Muscle of leg (tissue), 11 donors: Measurements from ENCODE around the gene TOGARAM1. TPM values are rescaled to one million over a fixed set of nuclear protein-coding genes. Genes with fewer than 3 reads are reported as not detected.

Source experiments
- DNase-seq: peaks from one replicate; pipeline ENCODE4 v3.0.0; 2013
- H3K27ac ChIP-seq: one replicate; pipeline ENCODE4 v1.5.1; 2013; ENCODE audit warnings: mild to moderate bottlenecking, low read length, control low read depth
- H3K27me3 ChIP-seq: one replicate; pipeline ENCODE4 v1.6.1; 2013; ENCODE audit warnings: low read length; ENCODE audit not compliant: control insufficient read depth, insufficient read depth
- H3K36me3 ChIP-seq: one replicate; pipeline ENCODE4 v1.6.1; 2013; ENCODE audit warnings: low read length; ENCODE audit not compliant: control insufficient read depth, insufficient read depth
- H3K4me1 ChIP-seq: one replicate; pipeline ENCODE4 v1.6.1; 2013; ENCODE audit warnings: low read length; ENCODE audit not compliant: control insufficient read depth, insufficient read depth
- H3K4me3 ChIP-seq: one replicate; pipeline ENCODE4 v1.5.1; 2013; ENCODE audit warnings: low read length, control low read depth
- H3K9me3 ChIP-seq: replicated peaks from 2 replicates; pipeline ENCODE4 v1.6.1; 2013; ENCODE audit warnings: low read depth, low read length; ENCODE audit not compliant: control insufficient read depth
- WGBS: methylation state at CpG from one replicate; pipeline ENCODE4 v1.1.5; 2013; ENCODE audit warnings: missing lambda C conversion rate; ENCODE audit not compliant: insufficient coverage; 5-methylcytosine and 5-hydroxymethylcytosine counted together
- polyA plus RNA-seq, 8 donors: library from polyadenylated mRNA; unstranded; fragments of 120-200 nt; gene quantifications; one replicate each; pipeline versions ENCODE4 v1.2.1 to v1.2.3, GENCODE V29; 2013; ENCODE audit warnings: inconsistent platforms in 1 of 8, low replicate concordance in 1 of 8; ENCODE audit not compliant: insufficient read length in 8 of 8, insufficient read depth in 1 of 8
- total RNA-seq: library from RNA; stranded (reverse); fragments of 120-200 nt; gene quantifications from one replicate; pipeline ENCODE4 v1.2.4, GENCODE V29; 2013

TOGARAM1 gene
- total and polyA plus RNA-seq, 9 donors, result 20.5 to 29.9 (median 22.1) TPM

DNA sequence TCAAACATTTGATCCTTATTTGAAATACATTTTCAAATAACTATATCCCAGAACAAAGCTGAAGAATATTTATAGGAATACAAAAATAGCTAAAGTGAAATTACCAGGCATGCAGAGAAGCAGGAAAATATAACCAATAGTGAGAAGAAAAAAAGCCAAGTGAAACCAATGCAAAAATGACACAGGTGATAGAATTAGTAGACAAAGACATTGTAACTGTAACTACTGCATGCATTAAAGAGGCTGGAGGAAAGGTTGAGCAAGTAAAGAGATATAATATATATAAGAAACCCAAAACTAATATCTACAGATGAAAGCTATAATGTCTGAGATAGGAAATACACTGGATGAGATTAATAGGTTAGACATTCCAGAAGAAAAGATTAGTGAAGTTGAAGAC is 72.7 kb downstream of the TOGARAM1 start:
- H3K27me3 ChIP-seq, result no peaks in the 10 kb centered on the region
- H3K36me3 ChIP-seq, result peaks cover 41% of the 10 kb centered on the region
- H3K9me3 ChIP-seq, result peaks cover 8% of the 10 kb centered on the region
- DNase-seq, result no peak
- H3K4me3 ChIP-seq, result no peak overlapping the region
- H3K27ac ChIP-seq, result no peak overlapping the region
- H3K4me1 ChIP-seq, result no peaks in the 10 kb centered on the region

DNA sequence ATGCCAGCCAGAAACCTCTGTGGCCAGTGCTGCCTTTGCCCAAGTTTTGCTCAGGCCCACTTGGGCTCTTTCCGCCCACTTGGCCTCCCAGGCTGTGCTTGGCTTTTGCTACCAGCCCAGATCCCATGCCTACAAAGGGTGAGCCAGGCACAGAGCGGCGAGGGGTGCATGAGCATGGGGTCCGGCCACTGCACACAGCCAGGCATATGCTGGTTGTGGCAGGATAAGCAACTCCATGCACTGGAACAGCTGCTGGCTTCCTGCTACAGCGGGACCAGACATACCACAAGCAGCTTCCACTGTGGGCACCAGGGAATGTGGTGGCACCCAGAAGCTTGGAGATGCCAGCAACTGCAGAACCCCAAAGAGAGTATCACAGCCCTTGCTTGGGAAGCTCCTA is 76.3 kb downstream of the TOGARAM1 start:
- 91% methylated on average over 5 of the region's 5 CpGs for WGBS
- no peaks in the 10 kb centered on the region for H3K27me3 ChIP-seq
- H3K36me3 ChIP-seq, result peaks cover 32% of the 10 kb centered on the region
- H3K9me3 ChIP-seq, result peaks cover 8% of the 10 kb centered on the region
- no peaks in the 10 kb centered on the region for H3K4me1 ChIP-seq
- no peak overlapping the region for H3K4me3 ChIP-seq
- no peak for DNase-seq
- no peak overlapping the region for H3K27ac ChIP-seq

DNA sequence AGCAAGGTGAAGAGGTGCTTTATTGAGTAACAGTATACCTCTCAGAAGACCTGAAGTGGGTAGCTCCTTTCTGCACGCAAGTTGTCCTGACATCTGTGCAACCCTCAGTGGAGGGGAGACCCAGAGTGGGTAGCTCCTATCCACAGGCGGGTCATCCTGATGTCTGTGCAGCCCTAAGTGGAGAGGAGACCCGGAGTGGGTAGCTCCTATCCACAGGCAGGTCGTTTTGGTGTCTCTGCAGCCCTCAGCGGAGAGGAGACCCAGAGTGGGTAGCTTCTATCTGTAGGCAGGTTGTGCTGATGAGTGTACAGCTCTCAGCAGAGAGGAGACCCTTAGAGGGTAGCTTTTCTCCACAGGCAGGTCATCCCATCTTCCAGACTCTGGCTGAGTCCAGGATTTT is 76.9 kb downstream of the TOGARAM1 start:
- Histone ChIP-seq H3K9me3 (peaks cover 8% of the 10 kb centered on the region), H3K27me3 (no peaks in the 10 kb centered on the region), H3K36me3 (peaks cover 32% of the 10 kb centered on the region), H3K27ac (no peak overlapping the region), H3K4me3 (no peak overlapping the region), H3K4me1 (no peaks in the 10 kb centered on the region)
- 91% methylated on average over 4 of the region's 5 CpGs for WGBS
- DNase-seq, result no peak

DNA sequence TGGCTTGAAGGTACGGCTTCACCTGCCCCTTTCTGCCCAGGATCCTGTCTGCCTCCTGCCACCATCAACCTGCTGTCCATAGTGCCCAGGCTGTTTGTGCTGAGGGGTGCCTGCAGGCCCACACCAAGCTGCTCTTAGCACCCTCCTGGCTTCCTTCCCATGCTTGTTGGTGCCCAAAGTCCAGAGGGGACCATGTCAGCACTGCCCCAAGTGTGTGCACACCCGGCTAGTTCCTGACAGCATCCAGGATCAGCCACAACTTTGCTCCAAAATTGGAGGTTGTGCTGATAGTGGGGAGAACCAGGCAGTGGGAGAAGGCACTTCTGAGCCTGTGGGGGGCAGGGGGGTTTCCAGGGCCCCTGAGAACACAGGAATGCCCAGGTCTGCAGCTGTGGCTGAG is 77.4 kb downstream of the TOGARAM1 start:
- no peak overlapping the region for H3K4me3 ChIP-seq

DNA sequence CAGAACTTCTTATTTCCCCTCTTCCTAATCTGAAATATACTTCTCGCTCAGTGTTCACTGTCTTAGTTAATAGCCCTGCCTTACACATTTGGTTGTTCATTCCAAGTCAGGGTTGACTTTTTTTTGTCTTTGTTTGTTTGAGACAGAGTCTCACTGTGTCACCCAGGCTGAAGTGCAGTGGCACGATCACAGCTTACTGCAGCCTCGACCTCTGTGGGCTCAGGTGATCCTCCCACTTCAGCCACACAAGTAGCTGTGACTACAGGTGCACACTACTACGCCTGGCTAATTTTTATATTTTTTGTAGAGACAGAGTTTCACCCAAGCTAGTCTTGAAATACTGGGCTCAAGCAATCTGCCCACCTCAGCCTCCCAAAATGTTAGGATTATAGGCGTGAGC is 79.7 kb downstream of the TOGARAM1 start:
- H3K36me3 ChIP-seq, result peaks cover 40% of the 10 kb centered on the region
- H3K9me3 ChIP-seq, result peaks cover 8% of the 10 kb centered on the region
- H3K4me3 ChIP-seq, result no peak overlapping the region
- WGBS, result 63% methylated on average over 1 of the region's 5 CpGs
- H3K27ac ChIP-seq, result no peak overlapping the region
- no peaks in the 10 kb centered on the region for H3K27me3 ChIP-seq
- H3K4me1 ChIP-seq, result no peaks in the 10 kb centered on the region
- DNase-seq, result no peak

More for the DNA sequence above, 77.4 kb downstream of the TOGARAM1 start:
- no peak for DNase-seq
- WGBS, result 100% methylated on average over 1 of the region's 2 CpGs
- H3K4me1 ChIP-seq, result no peaks in the 10 kb centered on the region
- H3K36me3 ChIP-seq, result peaks cover 33% of the 10 kb centered on the region
- H3K27me3 ChIP-seq, result no peaks in the 10 kb centered on the region
- H3K9me3 ChIP-seq, result peaks cover 8% of the 10 kb centered on the region
- H3K27ac ChIP-seq, result no peak overlapping the region

DNA sequence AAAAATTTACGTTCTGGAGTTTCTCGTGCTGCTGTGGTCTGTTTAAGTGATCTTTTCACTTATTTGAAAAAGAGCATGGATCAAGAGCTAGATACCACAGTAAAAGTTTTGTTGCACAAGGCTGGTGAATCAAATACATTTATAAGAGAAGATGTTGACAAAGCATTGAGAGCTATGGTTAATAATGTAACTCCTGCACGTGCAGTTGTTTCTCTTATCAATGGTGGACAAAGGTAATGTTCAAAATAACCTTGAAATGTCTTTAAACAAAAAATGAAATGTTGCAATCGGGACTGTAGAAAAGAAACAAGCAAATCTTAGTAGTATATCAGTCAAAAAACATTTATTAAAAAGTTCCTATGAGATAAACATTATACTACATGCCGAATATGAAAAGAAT is 82.6 kb downstream of the TOGARAM1 start:
- Histone ChIP-seq H3K4me3 (no peak overlapping the region), H3K27ac (no peak overlapping the region), H3K9me3 (no peaks in the 10 kb centered on the region), H3K4me1 (no peaks in the 10 kb centered on the region), H3K36me3 (peaks cover 24% of the 10 kb centered on the region), H3K27me3 (no peaks in the 10 kb centered on the region)
- no peak for DNase-seq
- WGBS, result 100% methylated on average over 1 of the region's 5 CpGs

DNA sequence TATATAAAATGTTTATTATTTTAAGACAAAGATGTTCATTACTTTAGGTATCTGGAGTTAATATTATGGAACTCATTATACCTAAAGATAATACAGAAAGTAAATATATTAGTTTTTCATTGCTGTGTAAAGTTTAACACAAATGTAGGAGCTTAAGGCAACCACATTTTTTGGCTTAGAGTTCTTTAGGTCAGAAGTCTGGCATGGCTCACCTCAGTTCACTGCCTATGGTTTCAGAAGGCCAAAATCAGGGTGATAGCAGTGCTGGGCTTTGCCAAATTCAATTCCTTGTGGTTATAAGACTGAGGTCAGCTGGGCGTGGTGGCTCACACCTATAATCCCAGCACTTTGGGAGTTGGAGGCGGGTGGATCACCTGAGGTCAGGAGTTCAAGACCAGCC is 86.4 kb downstream of the TOGARAM1 start:
- H3K27ac ChIP-seq, result no peak overlapping the region
- WGBS, result no CpG with 5 or more reads among the region's 2 CpGs
- H3K27me3 ChIP-seq, result no peaks in the 10 kb centered on the region
- peaks cover 21% of the 10 kb centered on the region for H3K36me3 ChIP-seq
- H3K9me3 ChIP-seq, result no peaks in the 10 kb centered on the region
- no peak overlapping the region for H3K4me3 ChIP-seq
- no peaks in the 10 kb centered on the region for H3K4me1 ChIP-seq
- DNase-seq, result no peak

DNA sequence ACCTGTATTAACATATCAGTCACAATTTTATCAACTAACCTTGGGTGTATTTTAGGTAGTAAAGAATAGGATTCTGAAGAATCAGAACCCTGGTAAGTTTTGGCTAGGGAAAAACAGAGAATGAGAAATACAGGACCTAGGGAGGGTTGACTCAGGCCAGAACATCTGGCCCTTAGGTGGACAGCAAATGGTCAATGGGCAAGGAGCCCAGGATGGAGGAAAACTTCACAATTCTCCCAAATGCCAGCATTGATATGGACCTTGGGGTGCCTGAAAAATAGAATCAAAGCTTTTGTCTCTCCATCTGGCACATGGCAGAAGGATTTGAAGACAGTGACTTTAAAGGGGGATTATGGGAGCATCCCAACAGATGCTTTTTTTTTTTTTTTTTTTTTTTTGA is 89.2 kb downstream of the TOGARAM1 start:
- H3K36me3 ChIP-seq, result peaks cover 15% of the 10 kb centered on the region
- H3K9me3 ChIP-seq, result no peaks in the 10 kb centered on the region
- H3K27ac ChIP-seq, result no peak overlapping the region
- no peaks in the 10 kb centered on the region for H3K4me1 ChIP-seq
- H3K27me3 ChIP-seq, result no peaks in the 10 kb centered on the region
- DNase-seq, result no peak
- no peak overlapping the region for H3K4me3 ChIP-seq

DNA sequence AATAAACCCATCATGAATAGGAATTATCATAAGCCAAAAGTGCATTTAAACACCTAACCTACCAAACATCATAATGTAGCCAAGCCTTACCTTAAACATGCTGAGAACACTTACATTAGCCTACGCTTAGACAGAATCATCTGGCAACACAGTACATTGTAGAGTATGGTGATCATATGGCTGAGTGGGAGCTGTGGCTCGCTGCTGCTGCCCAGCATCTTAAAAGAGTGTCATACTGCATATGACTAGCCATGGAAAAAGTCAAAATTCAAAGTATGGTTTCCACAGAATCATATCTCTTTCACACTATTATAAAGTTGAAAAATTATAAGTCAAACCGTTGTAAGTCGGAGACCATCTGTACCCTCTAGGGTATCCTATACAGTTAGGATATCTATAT is 89.9 kb downstream of the TOGARAM1 start:
- no CpG with 5 or more reads among the region's 4 CpGs for WGBS
- Histone ChIP-seq H3K36me3 (peaks cover 7% of the 10 kb centered on the region), H3K27me3 (no peaks in the 10 kb centered on the region), H3K4me3 (no peak overlapping the region), H3K4me1 (no peaks in the 10 kb centered on the region), H3K9me3 (peaks cover under 1% of the 10 kb centered on the region), H3K27ac (no peak overlapping the region)
- no peak for DNase-seq

DNA sequence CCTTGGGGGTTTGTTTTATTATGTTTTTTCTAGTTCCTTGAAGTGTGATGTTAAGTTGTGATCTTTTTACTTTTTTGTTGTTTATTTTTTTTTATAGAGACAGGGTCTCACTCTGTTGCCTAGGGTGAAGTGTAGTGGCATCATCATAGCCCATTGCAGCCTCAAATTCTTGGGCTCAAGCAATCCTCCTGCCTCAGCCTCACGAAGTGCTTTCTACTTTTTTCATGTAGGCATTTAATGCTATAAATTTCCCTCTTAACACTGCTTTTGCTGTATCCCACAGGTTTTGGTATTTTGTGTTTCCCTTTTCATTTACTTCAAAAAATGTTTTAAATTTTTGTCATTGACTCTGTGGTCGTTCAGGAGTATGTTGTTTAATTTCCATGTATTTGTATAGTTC is 95.4 kb downstream of the TOGARAM1 start:
- H3K9me3 ChIP-seq, result peaks cover 3% of the 10 kb centered on the region
- no peak overlapping the region for H3K4me3 ChIP-seq
- no peaks in the 10 kb centered on the region for H3K4me1 ChIP-seq
- no peak overlapping the region for H3K27ac ChIP-seq
- no peaks in the 10 kb centered on the region for H3K27me3 ChIP-seq
- H3K36me3 ChIP-seq, result peaks cover 3% of the 10 kb centered on the region
- no peak for DNase-seq
- no CpG with 5 or more reads among the region's 2 CpGs for WGBS

DNA sequence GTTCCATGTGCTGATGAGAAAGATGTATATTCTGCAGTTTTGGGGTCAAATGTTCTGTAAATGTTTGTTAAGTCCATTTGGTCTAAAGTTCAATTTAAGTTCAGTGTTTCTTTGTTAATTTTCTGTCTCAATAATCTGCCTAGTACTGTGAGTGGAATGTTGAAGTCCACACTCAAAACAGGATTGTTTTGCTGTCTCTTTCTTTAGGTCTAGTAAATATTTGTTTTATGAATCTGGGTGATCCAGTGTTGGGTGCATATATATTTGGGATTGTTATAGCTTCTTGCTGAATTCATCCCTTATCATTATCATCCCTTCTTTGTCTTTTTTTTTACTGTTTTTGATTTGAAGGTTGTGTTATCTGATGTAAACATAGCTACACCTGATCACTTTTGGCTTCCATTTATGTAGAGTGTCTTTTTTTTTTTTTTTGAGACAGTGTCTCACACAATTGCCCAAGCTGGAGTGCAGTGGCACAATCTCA is 95.9 kb downstream of the TOGARAM1 start:
- no peak overlapping the region for H3K4me3 ChIP-seq
- peaks cover 3% of the 10 kb centered on the region for H3K36me3 ChIP-seq
- peaks cover 3% of the 10 kb centered on the region for H3K9me3 ChIP-seq
- no peaks in the 10 kb centered on the region for H3K27me3 ChIP-seq
- H3K27ac ChIP-seq, result no peak overlapping the region
- no peak for DNase-seq
- H3K4me1 ChIP-seq, result no peaks in the 10 kb centered on the region
